ENCODE measurements around the gene CASP2. TPM values are rescaled to one million over a fixed set of nuclear protein-coding genes. Genes with fewer than 3 reads are reported as not detected.

CASP2 gene
- total and polyA plus RNA-seq, 3 experiments from 2014 or later = 23.0 to 107 (median 105) TPM

DNA sequence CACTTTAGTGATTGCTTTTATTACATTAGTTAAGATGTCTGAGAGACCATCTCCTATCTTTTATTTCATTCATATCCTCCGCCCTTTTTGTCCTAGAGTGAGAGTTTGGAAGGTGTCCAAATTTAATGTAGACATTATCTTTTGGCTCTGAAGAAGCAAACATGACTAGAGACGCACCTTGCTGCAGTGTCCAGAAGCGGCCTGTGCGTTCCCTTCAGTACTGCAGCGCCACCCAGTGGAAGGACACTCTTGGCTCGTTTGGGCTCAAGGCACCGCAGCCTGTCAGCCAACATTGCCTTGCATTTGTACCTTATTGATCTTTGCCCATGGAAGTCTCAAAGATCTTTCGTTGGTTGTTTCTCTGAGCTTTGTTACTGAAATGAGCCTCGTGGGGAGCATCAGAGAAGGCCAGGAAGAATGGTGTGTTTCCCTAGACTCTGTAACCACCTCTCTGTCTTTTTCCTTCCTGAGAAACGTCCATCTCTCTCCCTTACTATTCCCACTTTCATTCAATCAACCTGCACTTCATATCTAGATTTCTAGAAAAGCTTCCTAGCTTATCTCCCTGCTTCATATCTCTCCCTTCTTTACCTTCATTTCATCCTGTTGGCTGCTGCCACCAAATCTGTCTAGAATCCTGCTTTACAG is 17.4 kb downstream of the CASP2 start:
- Histone ChIP-seq H3K27me3 (ENCODE audit: insufficient read depth, low read length, poor library complexity, severe bottlenecking) (no peaks in the 10 kb centered on the region), H3K27ac (ENCODE audit: low read depth, low read length) (no peak overlapping the region), H3K4me1 (ENCODE audit: insufficient read depth, low read length) (peaks cover 6% of the 10 kb centered on the region), H3K4me3 (ENCODE audit: low read length) (no peak overlapping the region), H3K9me3 (ENCODE audit: low read length) (no peaks in the 10 kb centered on the region), H3K36me3 (ENCODE audit: insufficient read depth, low read length) (peaks cover 58% of the 10 kb centered on the region)
- Mint-ChIP-seq H3K4me1 (peaks cover 25 to 50% (median 33%) of the 10 kb centered on the region in 3 donors), H3K27ac (peak overlapping the region in 6 of 8 donors; percentile 1 to 84 (median 38)), H3K36me3 (peaks cover 26 to 74% (median 42%) of the 10 kb centered on the region in 3 donors), H3K4me3 (peak overlapping the region in 1 of 7 donors; percentile 6), H3K27me3 (no peaks in the 10 kb centered on the region), H3K9me3 (peaks cover 0 to 3% (median 0%) of the 10 kb centered on the region in 5 donors)
- POLR2A ChIA-PET = no interaction called here
- CTCF ChIA-PET = interaction anchor here (0.8 to 4.4 kb wide), 13 partner anchors 10 to 250 kb away, joined by 3 to 47 read pairs (median 4); partner anchors contain the start of gene CASP2
- peak; percentile 40 to 73 (median 44) for DNase-seq

GRCh38 chr7:143308632-143309031 is 20.5 kb downstream of the CASP2 start:
- Mint-ChIP-seq H3K27me3 (no peaks in the 10 kb centered on the region), H3K27ac (peak overlapping the region in 6 of 8 donors; percentile 44 to 94 (median 56)), H3K36me3 (peaks cover 20 to 46% (median 29%) of the 10 kb centered on the region in 3 donors), H3K4me3 (peak overlapping the region in 1 of 7 donors; percentile 67), H3K4me1 (peaks cover 36 to 66% (median 48%) of the 10 kb centered on the region in 3 donors), H3K9me3 (peaks cover 0 to 3% (median 0%) of the 10 kb centered on the region in 5 donors)
- no peaks in the 10 kb centered on the region for H3K9me3 ChIP-seq (ENCODE audit: low read length)
- no peak for DNase-seq
- ChIA-PET POLR2A (interaction anchor here (0.6 to 0.7 kb wide), 5 partner anchors 22 to 114 kb away, joined by 3 to 9 read pairs (median 3); no protein-coding TSS in a partner anchor), CTCF (interaction anchor here (0.9 to 4.9 kb wide), 11 partner anchors 8 to 108 kb away, joined by 3 to 28 read pairs (median 6); no protein-coding TSS in a partner anchor)
- no peak overlapping the region for H3K4me3 ChIP-seq (ENCODE audit: low read length)
- peaks cover 15% of the 10 kb centered on the region for H3K4me1 ChIP-seq (ENCODE audit: insufficient read depth, low read length)
- H3K27ac ChIP-seq (ENCODE audit: low read depth, low read length) = no peak overlapping the region
- no peaks in the 10 kb centered on the region for H3K27me3 ChIP-seq (ENCODE audit: insufficient read depth, low read length, poor library complexity, severe bottlenecking)
- H3K36me3 ChIP-seq (ENCODE audit: insufficient read depth, low read length) = peaks cover 33% of the 10 kb centered on the region

DNA sequence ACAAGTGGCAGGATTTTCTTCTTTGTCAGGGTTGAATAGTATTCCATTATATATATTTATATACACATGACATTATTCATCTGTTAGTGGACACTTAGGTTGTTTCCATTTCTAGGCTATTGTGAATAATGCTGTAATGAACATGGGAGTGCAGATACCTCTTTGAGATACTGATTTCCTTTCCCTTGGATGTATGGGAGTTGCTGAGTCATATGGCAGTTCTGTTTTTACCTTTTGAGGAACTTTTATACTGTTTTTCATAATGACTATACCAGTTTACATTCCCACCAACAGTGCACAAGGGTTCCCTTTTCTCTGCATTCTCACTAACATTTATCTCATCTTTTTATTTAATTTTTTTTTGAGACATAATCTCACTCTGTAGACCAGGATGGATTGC is 26.0 kb downstream of the CASP2 start:
- Mint-ChIP-seq H3K9me3 (peaks cover 0 to 3% (median 0%) of the 10 kb centered on the region in 5 donors), H3K36me3 (peaks cover 0 to 2% (median 0%) of the 10 kb centered on the region in 3 donors), H3K4me1 (peaks cover 21 to 28% (median 26%) of the 10 kb centered on the region in 3 donors), H3K27me3 (peaks cover 0 to 3% of the 10 kb centered on the region in 2 donors), H3K4me3 (no peak overlapping the region), H3K27ac (no peak overlapping the region)
- Histone ChIP-seq H3K36me3 (ENCODE audit: insufficient read depth, low read length) (no peaks in the 10 kb centered on the region), H3K27ac (ENCODE audit: low read depth, low read length) (no peak overlapping the region), H3K4me1 (ENCODE audit: insufficient read depth, low read length) (peaks cover 15% of the 10 kb centered on the region), H3K9me3 (ENCODE audit: low read length) (no peaks in the 10 kb centered on the region), H3K4me3 (ENCODE audit: low read length) (no peak overlapping the region), H3K27me3 (ENCODE audit: insufficient read depth, low read length, poor library complexity, severe bottlenecking) (no peaks in the 10 kb centered on the region)
- POLR2A ChIA-PET = no interaction called here
- no peak for DNase-seq
- CTCF ChIA-PET = interaction anchor here (1.0 kb wide), 1 partner anchor 31 kb away, joined by 3 read pairs; no protein-coding TSS in a partner anchor

- peaks cover 11 to 16% (median 13%) of the 10 kb centered on the region in 3 donors for H3K4me1 Mint-ChIP-seq
- no peak within 1 kb of the TSS for H3K4me3 Mint-ChIP-seq
- H3K4me3 ChIP-seq (ENCODE audit: low read length) = no peak within 1 kb of the TSS
- no peaks in the 10 kb centered on the region for H3K9me3 Mint-ChIP-seq
- DNase-seq = no peak
- no peaks in the 10 kb centered on the region for H3K36me3 ChIP-seq (ENCODE audit: insufficient read depth, low read length)
- H3K4me1 ChIP-seq (ENCODE audit: insufficient read depth, low read length) = peaks cover 6% of the 10 kb centered on the region
- H3K27me3 ChIP-seq (ENCODE audit: insufficient read depth, low read length, poor library complexity, severe bottlenecking) = no peaks in the 10 kb centered on the region
- H3K36me3 Mint-ChIP-seq = no peaks in the 10 kb centered on the region
- POLR2A ChIA-PET = no interaction called here
- peaks cover 3 to 4% of the 10 kb centered on the region in 2 donors for H3K27me3 Mint-ChIP-seq
- H3K9me3 ChIP-seq (ENCODE audit: low read length) = no peaks in the 10 kb centered on the region
- CTCF ChIA-PET = no interaction called here
- H3K27ac Mint-ChIP-seq = no peak within 1 kb of the TSS
- no peak within 1 kb of the TSS for H3K27ac ChIP-seq (ENCODE audit: low read depth, low read length)
Observed at GRCh38 chr7:143315776-143316175, 27.6 kb downstream of the CASP2 start, which contains the start of gene CLCN1. TSS of gene CLCN1 (plus strand) at chr7:143316111. CDS start at chr7:143316213, 102 bp downstream.

DNA sequence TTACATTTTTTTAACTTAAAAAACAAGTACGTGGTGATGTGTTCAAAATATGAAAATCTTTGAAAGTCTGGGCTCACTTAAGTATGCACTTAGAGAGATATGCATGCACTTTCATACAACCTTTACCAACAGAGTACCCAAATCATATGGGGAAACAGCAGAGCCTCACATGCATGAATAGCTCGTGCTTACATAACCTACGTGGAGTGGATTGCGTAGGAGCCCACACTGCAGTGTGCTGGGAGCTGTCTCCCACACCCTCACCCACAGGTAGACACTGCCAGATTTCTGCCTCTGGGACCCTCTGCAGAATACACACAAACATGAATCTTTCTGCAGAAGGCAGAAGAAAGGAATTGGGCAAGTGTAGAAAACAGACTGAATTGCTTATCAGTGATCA is 28.3 kb downstream of the CASP2 start:
- POLR2A ChIA-PET = no interaction called here
- CTCF ChIA-PET = interaction anchor here (1.6 kb wide), 1 partner anchor 18 kb away, joined by 5 read pairs; no protein-coding TSS in a partner anchor
- Mint-ChIP-seq H3K36me3 (no peaks in the 10 kb centered on the region), H3K4me1 (peaks cover 6 to 9% (median 7%) of the 10 kb centered on the region in 3 donors), H3K9me3 (no peaks in the 10 kb centered on the region), H3K4me3 (no peak overlapping the region), H3K27me3 (peaks cover 3 to 5% of the 10 kb centered on the region in 2 donors), H3K27ac (no peak overlapping the region)
- no peak for DNase-seq
- Histone ChIP-seq H3K4me1 (ENCODE audit: insufficient read depth, low read length) (peaks cover under 1% of the 10 kb centered on the region), H3K27me3 (ENCODE audit: insufficient read depth, low read length, poor library complexity, severe bottlenecking) (no peaks in the 10 kb centered on the region), H3K4me3 (ENCODE audit: low read length) (no peak overlapping the region), H3K27ac (ENCODE audit: low read depth, low read length) (no peak overlapping the region), H3K36me3 (ENCODE audit: insufficient read depth, low read length) (no peaks in the 10 kb centered on the region), H3K9me3 (ENCODE audit: low read length) (no peaks in the 10 kb centered on the region)

- Histone ChIP-seq H3K27me3 (ENCODE audit: insufficient read depth, low read length, poor library complexity, severe bottlenecking) (no peaks in the 10 kb centered on the region), H3K4me3 (ENCODE audit: low read length) (no peak overlapping the region), H3K9me3 (ENCODE audit: low read length) (no peaks in the 10 kb centered on the region), H3K4me1 (ENCODE audit: insufficient read depth, low read length) (no peaks in the 10 kb centered on the region), H3K36me3 (ENCODE audit: insufficient read depth, low read length) (no peaks in the 10 kb centered on the region), H3K27ac (ENCODE audit: low read depth, low read length) (no peak overlapping the region)
- Mint-ChIP-seq H3K36me3 (no peaks in the 10 kb centered on the region), H3K4me3 (no peak overlapping the region), H3K27ac (peak overlapping the region in 1 of 8 donors; percentile 22), H3K4me1 (no peaks in the 10 kb centered on the region), H3K9me3 (no peaks in the 10 kb centered on the region), H3K27me3 (peaks cover 3 to 8% of the 10 kb centered on the region in 2 donors)
- POLR2A ChIA-PET = no interaction called here
- no peak for DNase-seq
- CTCF ChIA-PET = interaction anchor here (1.0 to 1.5 kb wide), 2 partner anchors 53 to 99 kb away, joined by 3 read pairs; no protein-coding TSS in a partner anchor
Observed at GRCh38 chr7:143318661-143319060, 30.5 kb downstream of the CASP2 start.

DNA sequence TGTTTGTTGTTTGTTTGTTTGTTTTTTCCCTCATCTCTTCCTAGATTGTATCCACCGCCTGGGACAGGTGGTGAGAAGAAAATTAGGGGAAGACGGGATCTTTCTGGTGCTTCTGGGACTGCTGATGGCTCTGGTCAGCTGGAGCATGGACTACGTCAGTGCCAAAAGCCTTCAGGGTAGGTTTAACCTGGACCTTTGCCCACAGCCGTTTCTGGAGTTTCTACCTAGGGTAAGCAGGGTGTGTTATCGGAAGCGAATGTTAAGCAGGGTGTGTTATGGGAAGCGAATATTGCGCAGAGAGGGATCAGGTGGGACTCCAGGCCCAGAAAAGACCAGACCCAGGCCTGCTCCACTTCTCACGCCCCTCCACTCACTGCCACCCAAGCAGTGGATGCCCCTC is 32.5 kb downstream of the CASP2 start:
- no peaks in the 10 kb centered on the region for H3K9me3 Mint-ChIP-seq
- ChIA-PET POLR2A (no interaction called here), CTCF (interaction anchor here (1.7 kb wide), 1 partner anchor 25 kb away, joined by 4 read pairs; no protein-coding TSS in a partner anchor)
- no peaks in the 10 kb centered on the region for H3K27me3 ChIP-seq (ENCODE audit: insufficient read depth, low read length, poor library complexity, severe bottlenecking)
- peaks cover 10 to 12% (median 11%) of the 10 kb centered on the region in 3 donors for H3K4me1 Mint-ChIP-seq
- peaks cover 3 to 9% of the 10 kb centered on the region in 2 donors for H3K27me3 Mint-ChIP-seq
- no peak overlapping the region for H3K4me3 Mint-ChIP-seq
- DNase-seq = no peak
- H3K27ac ChIP-seq (ENCODE audit: low read depth, low read length) = no peak overlapping the region
- no peaks in the 10 kb centered on the region for H3K4me1 ChIP-seq (ENCODE audit: insufficient read depth, low read length)
- no peaks in the 10 kb centered on the region for H3K9me3 ChIP-seq (ENCODE audit: low read length)
- no peaks in the 10 kb centered on the region for H3K36me3 Mint-ChIP-seq
- H3K36me3 ChIP-seq (ENCODE audit: insufficient read depth, low read length) = no peaks in the 10 kb centered on the region
- no peak overlapping the region for H3K27ac Mint-ChIP-seq
- no peak overlapping the region for H3K4me3 ChIP-seq (ENCODE audit: low read length)

DNA sequence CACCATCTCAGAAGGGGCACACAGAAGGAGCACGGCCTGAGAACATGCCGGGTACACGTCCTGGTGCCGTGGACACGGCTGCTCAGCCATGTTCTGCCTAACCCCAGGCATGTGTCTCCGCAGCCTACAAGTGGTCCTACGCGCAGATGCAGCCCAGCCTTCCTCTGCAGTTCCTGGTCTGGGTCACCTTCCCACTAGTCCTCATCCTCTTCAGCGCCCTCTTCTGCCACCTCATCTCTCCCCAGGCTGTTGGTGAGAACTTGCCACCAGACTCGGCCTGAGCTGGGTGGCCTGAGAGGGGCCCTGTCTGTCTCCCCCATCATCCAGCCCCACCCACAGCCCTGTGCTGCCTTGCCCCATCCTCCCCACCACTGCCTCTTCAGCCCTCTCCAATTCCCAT is 33.1 kb downstream of the CASP2 start:
- no peak overlapping the region for H3K4me3 ChIP-seq (ENCODE audit: low read length)
- H3K27ac ChIP-seq (ENCODE audit: low read depth, low read length) = no peak overlapping the region
- Mint-ChIP-seq H3K9me3 (no peaks in the 10 kb centered on the region), H3K27ac (no peak overlapping the region), H3K27me3 (peaks cover 3 to 9% of the 10 kb centered on the region in 2 donors), H3K36me3 (no peaks in the 10 kb centered on the region), H3K4me3 (no peak overlapping the region), H3K4me1 (peaks cover 12 to 14% (median 14%) of the 10 kb centered on the region in 3 donors)
- no peaks in the 10 kb centered on the region for H3K36me3 ChIP-seq (ENCODE audit: insufficient read depth, low read length)
- no peaks in the 10 kb centered on the region for H3K27me3 ChIP-seq (ENCODE audit: insufficient read depth, low read length, poor library complexity, severe bottlenecking)
- H3K4me1 ChIP-seq (ENCODE audit: insufficient read depth, low read length) = no peaks in the 10 kb centered on the region
- no peak for DNase-seq
- ChIA-PET CTCF (interaction anchor here (1.0 to 1.7 kb wide), 4 partner anchors 12 to 30 kb away, joined by 3 to 4 read pairs (median 3); no protein-coding TSS in a partner anchor), POLR2A (no interaction called here)
- no peaks in the 10 kb centered on the region for H3K9me3 ChIP-seq (ENCODE audit: low read length)
